Kidney epithelial cell (primary cell): ENCODE data around the gene AHR. TPM values are rescaled to one million over a fixed set of nuclear protein-coding genes. Genes with fewer than 3 reads are reported as not detected.

Experiments used
- DNase-seq: peaks from one replicate; pipeline ENCODE4 v3.0.0-alpha.2; 2010; ENCODE audit warnings: low read depth
- H3K27me3 ChIP-seq: 2 replicates; pipeline ENCODE4 v1.6.0; 2011; ENCODE audit warnings: low read length; ENCODE audit not compliant: control insufficient read depth, insufficient read depth
- H3K36me3 ChIP-seq: 2 replicates; pipeline ENCODE4 v1.5.1; 2011; ENCODE audit warnings: low read length; ENCODE audit not compliant: control insufficient read depth, insufficient read depth
- H3K4me3 ChIP-seq: 2 replicates; pipeline ENCODE4 v1.5.1; 2011; ENCODE audit warnings: low read depth, mild to moderate bottlenecking, control low read depth, low read length
- total RNA-seq: library from RNA; depleted of rRNA; stranded (reverse); fragments of >200 nt; gene quantifications from 2 replicates; pipeline ENCODE4 v1.2.3, GENCODE V29; 2015
- TF ChIP-seq, protein P1 (sequence below): IDR thresholded peaks from 2 replicates; pipeline ENCODE4 v1.5.1; 2011; ENCODE audit warnings: mild to moderate bottlenecking, moderate library complexity, low read length, control low read depth, inconsistent platforms; ENCODE audit not compliant: insufficient read depth, poor library complexity, severe bottlenecking

Gene AHR
- total RNA-seq, 1 donor from 2014 or later = 29.0 TPM

DNA sequence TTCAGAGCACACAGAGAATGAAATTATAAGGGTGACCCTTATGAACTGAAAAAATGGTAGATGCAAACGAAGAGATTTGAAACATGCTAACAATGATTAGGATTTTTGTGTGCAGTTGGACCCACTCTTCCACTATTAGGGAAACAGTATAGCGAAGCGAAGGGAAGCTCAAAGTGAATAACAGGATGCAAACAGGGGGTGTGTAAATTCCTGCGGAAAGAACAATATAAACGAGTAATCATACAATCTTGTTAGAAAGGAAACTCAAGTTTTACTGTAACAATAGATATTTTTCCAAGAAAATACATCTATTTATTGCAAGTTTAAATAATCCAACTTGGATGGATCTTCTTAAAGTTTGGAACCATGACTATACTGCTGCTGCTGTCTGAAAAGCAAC, 14.7 kb downstream of the AHR start:
- Histone ChIP-seq H3K4me3 (no peak overlapping the region), H3K27me3 (no peaks in the 10 kb centered on the region), H3K36me3 (no peaks in the 10 kb centered on the region)
- TF ChIP-seq, protein P1, sequence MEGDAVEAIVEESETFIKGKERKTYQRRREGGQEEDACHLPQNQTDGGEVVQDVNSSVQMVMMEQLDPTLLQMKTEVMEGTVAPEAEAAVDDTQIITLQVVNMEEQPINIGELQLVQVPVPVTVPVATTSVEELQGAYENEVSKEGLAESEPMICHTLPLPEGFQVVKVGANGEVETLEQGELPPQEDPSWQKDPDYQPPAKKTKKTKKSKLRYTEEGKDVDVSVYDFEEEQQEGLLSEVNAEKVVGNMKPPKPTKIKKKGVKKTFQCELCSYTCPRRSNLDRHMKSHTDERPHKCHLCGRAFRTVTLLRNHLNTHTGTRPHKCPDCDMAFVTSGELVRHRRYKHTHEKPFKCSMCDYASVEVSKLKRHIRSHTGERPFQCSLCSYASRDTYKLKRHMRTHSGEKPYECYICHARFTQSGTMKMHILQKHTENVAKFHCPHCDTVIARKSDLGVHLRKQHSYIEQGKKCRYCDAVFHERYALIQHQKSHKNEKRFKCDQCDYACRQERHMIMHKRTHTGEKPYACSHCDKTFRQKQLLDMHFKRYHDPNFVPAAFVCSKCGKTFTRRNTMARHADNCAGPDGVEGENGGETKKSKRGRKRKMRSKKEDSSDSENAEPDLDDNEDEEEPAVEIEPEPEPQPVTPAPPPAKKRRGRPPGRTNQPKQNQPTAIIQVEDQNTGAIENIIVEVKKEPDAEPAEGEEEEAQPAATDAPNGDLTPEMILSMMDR = no peak
- no peak for DNase-seq

DNA sequence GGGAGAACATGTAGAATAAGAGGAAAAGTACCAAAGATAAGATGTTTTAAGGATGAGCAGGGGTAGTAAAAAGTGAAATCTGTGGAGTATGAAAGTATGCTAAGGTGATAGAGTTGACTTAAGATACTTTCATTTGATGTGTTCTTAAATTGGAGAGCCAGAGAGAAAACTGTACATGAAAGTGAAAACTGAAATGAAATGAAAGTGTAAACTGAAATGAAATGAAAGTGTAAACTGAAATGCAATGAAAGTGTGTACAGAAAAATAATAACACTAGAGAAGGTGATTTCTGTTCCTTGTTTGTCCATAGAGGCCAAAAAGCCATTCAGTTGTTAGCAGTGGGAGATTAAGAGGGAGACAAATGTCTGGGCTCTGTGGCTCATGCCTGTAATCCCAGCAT, 17.5 kb downstream of the AHR start:
- DNase-seq = no peak
- no peaks in the 10 kb centered on the region for H3K36me3 ChIP-seq
- TF ChIP-seq, protein P1 = no peak
- no peak overlapping the region for H3K4me3 ChIP-seq
- no peaks in the 10 kb centered on the region for H3K27me3 ChIP-seq

DNA sequence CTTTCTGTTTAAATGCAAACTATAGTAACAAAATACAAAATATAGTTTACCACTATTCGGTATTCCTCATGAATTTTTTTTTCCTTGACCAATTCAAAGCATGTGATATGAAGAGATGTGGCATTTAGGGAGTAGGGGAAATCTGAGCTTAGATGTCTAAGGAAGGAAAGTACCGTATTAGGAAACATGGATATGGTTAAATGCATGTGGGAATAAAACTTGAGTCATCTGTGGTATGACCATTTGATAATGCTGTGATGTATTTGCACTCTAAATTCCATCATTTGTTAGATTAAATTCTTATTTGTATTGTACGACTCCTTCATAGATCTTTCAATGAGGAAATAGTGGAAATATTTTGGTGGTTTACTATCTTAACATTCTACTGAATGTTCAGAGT, 19.7 kb downstream of the AHR start:
- TF ChIP-seq, protein P1 = no peak
- no peaks in the 10 kb centered on the region for H3K36me3 ChIP-seq
- DNase-seq = no peak

DNA sequence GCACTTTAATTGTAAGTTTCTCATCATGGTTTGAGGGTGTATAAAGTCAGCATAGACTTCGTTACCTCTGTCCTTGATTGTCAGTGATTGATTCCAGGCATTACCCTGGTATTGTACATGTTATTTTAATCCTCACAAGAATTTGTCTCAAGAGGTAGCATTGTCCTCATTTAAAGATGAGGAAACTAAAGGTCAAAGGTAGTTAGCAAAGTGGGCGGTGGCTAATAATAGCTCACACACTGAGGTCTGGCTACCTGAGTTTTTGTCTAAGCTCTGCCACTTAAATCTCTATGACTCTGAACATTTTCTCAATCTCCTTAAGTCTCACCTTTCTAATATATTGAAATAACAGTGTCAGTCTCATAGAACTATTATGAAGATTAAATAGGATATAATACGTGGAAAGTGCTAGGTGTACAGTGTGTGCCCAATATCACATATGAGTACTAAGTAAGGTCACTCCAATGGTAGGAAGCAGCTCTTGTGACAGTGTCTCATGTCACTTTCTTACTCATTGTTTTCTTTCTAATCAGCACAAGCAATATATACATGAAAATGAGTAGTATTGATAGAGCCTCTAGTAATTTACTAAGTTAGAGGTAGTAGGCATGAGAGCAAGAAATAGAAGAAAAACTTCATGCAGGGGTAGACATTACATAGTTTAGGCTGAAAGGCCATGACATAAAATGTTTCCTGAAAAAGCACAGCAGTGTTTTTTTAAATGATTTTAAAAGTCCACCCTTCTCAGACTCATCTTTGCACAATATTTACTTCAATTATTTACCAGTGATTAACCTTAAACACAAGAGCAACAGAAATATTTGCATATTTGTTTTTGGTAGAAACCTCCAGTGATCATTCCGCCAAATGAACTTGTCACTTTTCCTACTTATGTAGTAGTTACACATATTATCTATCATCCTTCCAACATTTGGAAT, 21.0 kb downstream of the AHR start:
- TF ChIP-seq, protein P1 = no peak
- DNase-seq = no peak
- no peaks in the 10 kb centered on the region for H3K36me3 ChIP-seq
- H3K27me3 ChIP-seq = no peaks in the 10 kb centered on the region
- no peak overlapping the region for H3K4me3 ChIP-seq

More for the DNA sequence above, 19.7 kb downstream of the AHR start:
- Histone ChIP-seq H3K4me3 (no peak overlapping the region), H3K27me3 (no peaks in the 10 kb centered on the region)

DNA sequence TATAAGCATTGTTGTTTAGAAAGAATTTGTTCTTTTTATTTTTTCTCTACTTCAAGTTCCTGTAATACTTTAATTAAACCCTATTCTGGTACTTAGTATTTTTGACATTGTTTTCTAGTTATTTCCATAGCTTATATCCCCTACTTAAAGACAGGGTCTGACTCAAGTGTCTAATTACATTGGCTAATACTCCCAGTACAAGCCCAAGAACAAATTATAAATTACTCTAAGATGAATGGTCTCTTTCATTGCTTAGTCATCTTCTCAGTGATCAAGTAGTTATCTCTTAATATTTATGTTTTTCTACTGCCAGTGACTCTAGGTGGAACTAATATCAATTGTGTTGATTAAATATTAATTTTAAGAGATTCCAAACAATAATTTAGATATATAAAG, 21.6 kb downstream of the AHR start:
- DNase-seq = no peak
- Histone ChIP-seq H3K27me3 (no peaks in the 10 kb centered on the region), H3K4me3 (no peak overlapping the region), H3K36me3 (no peaks in the 10 kb centered on the region)
- TF ChIP-seq, protein P1 = no peak
